Astrocyte of the spinal cord (primary cell): ENCODE measurements around the gene SNPH.

Experiments used
- DNase-seq: peaks from one replicate; pipeline ENCODE4 v3.0.0; 2011; ENCODE audit warnings: low read depth, low spot score
- H3K4me3 ChIP-seq: 2 replicates; pipeline ENCODE4 v1.5.1; 2011; ENCODE audit warnings: low read depth, mild to moderate bottlenecking, low read length, moderate library complexity
- CTCF ChIP-seq: IDR thresholded peaks from 2 replicates; pipeline ENCODE4 v1.5.1; 2012; ENCODE audit warnings: low read depth, mild to moderate bottlenecking, low read length, inconsistent platforms
- in situ Hi-C: cut with HindIII; loops from 2 replicates; pipeline ENCODE4 v1.10.0; 2017; ENCODE audit warnings: low sequenced_read_pairs

The SNPH gene

DNA sequence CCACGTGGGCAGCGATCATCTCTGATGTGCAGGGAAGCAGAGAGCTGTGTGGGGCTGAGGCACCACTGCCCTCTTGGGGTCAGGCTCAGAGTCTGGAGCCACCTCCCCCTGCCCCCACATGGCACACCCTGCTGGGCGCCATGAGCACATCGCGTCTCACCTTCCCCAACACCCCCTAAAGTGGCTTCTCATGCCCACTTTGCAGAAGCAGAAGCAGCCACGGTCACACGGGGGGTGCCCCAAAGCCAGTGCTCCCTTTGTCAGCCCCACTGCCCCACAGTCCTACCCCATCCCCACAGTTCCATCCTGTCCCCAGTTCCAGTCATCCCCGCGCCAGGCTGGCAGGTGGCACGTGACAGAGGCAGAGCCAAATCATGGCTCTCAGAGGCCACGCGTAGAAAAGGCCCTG lies 43.3 kb downstream of the SNPH start:
- no peak for DNase-seq
- no peak overlapping the region for H3K4me3 ChIP-seq
- in situ Hi-C loops: no loop called here
- no peak for TF ChIP-seq CTCF

- no peak for DNase-seq
- TF ChIP-seq CTCF: no peak
- H3K4me3 ChIP-seq: no peak overlapping the region
- in situ Hi-C loops: no loop called here
These were observed 44.0 kb downstream of the SNPH start for GRCh38 chr20:1310071-1310470.

GRCh38 chr20:1310506-1311190 lies 44.6 kb downstream of the SNPH start:
- TF ChIP-seq CTCF: no peak
- in situ Hi-C loops: no loop called here
- DNase-seq: no peak
- no peak overlapping the region for H3K4me3 ChIP-seq

DNA sequence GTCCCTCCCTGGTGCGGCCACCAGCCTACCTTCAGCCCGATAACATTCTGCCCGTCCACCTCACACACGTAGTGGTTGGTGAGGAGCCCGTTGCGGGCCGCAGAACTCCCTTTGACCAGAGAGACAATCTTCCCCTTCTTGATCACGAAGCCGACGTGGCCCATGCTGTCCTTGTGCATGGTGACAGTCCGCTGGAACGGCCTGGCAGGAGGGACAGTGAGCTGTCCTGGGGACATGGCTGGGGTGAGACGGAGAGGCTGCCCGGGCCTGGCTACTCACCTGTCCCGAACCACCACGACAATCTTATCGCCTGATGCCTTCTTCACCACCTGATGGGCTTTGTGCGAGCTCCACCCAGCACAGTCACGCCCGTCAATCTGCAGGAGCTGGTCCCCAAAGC lies 46.2 kb downstream of the SNPH start:
- no peak overlapping the region for H3K4me3 ChIP-seq
- no peak for DNase-seq
- no peak for TF ChIP-seq CTCF
- in situ Hi-C loops: no loop called here

- no peak overlapping the region for H3K4me3 ChIP-seq
- TF ChIP-seq CTCF: no peak
- in situ Hi-C loops: no loop called here
- DNase-seq: no peak
These were observed 46.8 kb downstream of the SNPH start for GRCh38 chr20:1312904-1313235.

- peak overlapping the region; percentile 37 for H3K4me3 ChIP-seq
- TF ChIP-seq CTCF: peak; percentile 96
- DNase-seq: peak; percentile 72
- in situ Hi-C loops: no loop called here
These were observed 47.3 kb downstream of the SNPH start for GRCh38 chr20:1313236-1313964.
